ENCODE results near the gene SLC7A6OS.

DNA sequence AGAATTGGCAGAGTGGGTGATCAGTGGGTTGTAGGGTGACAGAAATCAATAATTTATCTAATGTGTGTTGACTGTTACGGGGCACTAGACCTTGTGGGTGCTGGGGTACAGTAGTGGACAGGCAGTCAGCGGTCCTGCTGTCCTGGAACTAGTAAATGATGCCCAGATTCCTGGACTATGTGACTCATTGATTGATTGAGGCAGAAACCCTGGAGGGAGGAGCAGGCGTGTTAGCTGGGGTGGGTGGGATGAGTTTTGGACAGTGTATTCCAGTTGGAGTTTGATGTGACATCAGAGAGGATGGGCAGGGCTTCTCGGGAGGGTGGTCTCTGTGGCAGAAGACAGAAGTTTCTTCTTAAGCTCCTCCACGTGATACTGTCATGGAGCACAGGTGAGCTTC is 24.4 kb upstream of the SLC7A6OS start:
- TF ChIP-seq POLR2AphosphoS5 (IDR thresholded peaks at IDR 0.05; ENCODE audit: low read depth), result no peak
- TF ChIP-seq, protein P1, sequence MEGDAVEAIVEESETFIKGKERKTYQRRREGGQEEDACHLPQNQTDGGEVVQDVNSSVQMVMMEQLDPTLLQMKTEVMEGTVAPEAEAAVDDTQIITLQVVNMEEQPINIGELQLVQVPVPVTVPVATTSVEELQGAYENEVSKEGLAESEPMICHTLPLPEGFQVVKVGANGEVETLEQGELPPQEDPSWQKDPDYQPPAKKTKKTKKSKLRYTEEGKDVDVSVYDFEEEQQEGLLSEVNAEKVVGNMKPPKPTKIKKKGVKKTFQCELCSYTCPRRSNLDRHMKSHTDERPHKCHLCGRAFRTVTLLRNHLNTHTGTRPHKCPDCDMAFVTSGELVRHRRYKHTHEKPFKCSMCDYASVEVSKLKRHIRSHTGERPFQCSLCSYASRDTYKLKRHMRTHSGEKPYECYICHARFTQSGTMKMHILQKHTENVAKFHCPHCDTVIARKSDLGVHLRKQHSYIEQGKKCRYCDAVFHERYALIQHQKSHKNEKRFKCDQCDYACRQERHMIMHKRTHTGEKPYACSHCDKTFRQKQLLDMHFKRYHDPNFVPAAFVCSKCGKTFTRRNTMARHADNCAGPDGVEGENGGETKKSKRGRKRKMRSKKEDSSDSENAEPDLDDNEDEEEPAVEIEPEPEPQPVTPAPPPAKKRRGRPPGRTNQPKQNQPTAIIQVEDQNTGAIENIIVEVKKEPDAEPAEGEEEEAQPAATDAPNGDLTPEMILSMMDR (IDR thresholded peaks at IDR 0.05; ENCODE audit: insufficient read depth, low read length), result no peak
